Neural progenitor cell (in vitro differentiated cells): ENCODE measurements around the gene FGD3.

ENCODE experiments used
- EZH2 ChIP-seq: fragments of 200-600 bp; sonication (generic); IDR thresholded peaks from 2 replicates; pipeline ENCODE4 v1.6.1; 2017; ENCODE audit warnings: antibody characterized with exemption, mild to moderate bottlenecking, moderate library complexity
- TF ChIP-seq, protein P1 (sequence below): fragments of 200-600 bp; sonication (generic); IDR thresholded peaks from 2 replicates; pipeline ENCODE4 v1.5.1; 2017; ENCODE audit warnings: antibody characterized with exemption, mild to moderate bottlenecking

DNA sequence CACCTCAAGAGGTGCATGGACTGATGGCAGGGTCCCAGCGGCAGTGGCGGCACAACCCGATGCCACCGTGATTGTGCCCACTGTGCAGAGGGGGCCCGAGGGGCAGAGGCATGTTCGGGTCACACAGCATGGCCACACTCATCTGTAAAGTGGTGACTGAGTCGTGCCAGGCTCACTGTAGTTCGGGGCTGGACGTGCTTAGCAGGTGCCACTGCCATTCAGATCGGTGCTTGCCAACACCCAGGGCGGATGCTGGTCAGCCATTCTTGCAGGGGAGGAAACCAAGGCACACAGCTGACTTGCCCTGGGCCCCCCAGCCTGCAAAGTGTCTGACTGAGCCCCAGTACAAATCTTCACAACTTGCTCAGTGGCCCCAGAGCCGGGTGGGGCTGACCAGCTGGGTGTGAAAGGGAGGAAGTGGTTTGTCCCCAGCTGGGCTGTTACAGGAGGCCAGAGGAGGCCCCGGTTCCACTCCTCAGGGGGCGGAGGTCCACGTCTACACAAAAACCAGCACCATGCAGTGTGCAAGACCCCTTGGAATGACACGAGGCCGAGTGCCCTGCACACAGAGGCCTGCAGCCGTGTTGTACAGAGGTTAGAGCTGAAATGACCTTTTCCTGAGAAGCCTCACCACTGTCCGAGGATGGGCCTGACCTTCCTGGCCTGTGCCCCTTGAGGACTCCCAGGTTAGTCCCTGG, 17.9 kb downstream of the FGD3 start:
- TF ChIP-seq, protein P1, sequence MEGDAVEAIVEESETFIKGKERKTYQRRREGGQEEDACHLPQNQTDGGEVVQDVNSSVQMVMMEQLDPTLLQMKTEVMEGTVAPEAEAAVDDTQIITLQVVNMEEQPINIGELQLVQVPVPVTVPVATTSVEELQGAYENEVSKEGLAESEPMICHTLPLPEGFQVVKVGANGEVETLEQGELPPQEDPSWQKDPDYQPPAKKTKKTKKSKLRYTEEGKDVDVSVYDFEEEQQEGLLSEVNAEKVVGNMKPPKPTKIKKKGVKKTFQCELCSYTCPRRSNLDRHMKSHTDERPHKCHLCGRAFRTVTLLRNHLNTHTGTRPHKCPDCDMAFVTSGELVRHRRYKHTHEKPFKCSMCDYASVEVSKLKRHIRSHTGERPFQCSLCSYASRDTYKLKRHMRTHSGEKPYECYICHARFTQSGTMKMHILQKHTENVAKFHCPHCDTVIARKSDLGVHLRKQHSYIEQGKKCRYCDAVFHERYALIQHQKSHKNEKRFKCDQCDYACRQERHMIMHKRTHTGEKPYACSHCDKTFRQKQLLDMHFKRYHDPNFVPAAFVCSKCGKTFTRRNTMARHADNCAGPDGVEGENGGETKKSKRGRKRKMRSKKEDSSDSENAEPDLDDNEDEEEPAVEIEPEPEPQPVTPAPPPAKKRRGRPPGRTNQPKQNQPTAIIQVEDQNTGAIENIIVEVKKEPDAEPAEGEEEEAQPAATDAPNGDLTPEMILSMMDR, result no peak
- TF ChIP-seq EZH2, result no peak
